Measurements from ENCODE around the gene PPP1R2.

The PPP1R2 gene

DNA sequence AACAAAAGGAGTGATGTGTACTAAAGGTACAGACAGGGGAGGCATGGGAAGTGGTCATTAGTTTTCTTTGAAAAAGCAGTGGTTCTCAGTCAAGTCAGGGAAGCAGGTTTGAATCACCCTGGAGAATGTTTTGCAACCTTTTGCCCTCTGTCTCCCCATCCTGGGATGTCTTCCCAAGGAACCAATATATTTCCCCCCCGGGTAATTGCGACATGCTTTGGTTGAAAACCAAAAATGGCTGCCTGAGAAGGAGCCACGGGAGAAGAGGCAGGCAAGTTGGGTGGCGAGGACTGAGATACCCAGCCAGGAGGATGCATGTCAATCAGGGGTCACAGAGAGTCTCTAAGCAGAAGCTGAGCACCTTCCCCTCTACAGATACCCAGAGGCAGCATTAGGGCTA lies 20.2 kb upstream of the PPP1R2 start:
- no peak for DNase-seq

- DNase-seq: no peak
These were observed 16.7 kb upstream of the PPP1R2 start for GRCh38 chr3:195559723-195560409.

- DNase-seq: no peak
These were observed 15.5 kb upstream of the PPP1R2 start for GRCh38 chr3:195558602-195559001.

DNA sequence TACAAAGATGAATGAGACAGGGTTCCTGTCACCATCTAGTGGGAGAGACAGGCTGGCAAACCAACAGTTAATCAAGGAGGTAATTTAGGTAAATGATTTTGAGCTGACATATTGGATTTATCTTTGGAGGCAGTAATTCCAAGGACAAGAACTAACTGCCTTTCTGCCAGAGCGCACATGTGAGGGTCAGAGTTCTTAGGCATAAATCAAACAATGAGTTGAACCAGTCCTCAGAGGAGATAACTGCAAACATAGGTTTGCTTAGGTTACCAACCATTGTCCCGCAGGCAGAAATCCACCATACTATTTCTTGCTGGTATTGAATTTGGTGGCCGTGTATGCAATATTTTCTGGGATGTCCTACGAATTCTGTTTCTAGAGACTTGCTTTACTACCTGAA lies 14.2 kb upstream of the PPP1R2 start:
- DNase-seq: no peak

DNA sequence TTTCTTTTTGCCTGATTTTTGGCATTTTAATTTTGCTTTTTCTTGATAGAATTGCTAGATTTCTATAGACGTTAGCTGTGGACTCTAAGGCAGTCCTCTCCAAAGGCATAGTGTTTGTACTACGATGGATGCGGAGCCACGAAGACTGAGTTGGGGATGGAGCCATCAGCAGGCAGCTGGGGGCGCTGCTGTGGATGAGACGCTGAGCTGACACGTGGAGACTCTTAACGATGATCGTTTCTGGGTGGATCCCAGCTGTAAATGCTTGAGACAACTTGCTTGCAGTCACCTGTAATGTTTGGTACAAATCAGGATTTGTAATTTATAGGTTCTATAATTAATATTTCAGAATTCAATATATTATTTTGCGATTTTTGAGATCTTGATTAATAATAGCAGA lies 13.3 kb upstream of the PPP1R2 start:
- DNase-seq: peak; percentile 36

DNA sequence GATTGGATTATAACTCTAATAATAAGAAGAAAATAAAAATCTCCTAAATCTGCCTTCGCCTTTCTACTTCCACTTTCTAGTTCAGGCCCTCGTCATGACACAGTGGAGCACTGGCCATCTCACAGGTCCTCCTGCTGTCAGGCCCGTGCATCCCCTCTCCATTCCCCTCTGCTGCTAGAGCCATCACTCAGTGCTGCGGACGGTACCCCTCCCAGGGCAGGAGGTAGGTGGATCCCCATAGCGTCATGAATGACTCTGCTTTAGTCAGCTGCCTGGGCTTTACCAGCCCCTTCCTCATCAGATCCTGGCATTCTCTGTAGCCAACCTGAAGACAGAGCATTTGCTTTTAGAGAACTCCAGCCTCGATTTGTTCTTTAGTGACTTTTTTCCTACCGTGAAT lies 12.0 kb upstream of the PPP1R2 start:
- DNase-seq: no peak

DNA sequence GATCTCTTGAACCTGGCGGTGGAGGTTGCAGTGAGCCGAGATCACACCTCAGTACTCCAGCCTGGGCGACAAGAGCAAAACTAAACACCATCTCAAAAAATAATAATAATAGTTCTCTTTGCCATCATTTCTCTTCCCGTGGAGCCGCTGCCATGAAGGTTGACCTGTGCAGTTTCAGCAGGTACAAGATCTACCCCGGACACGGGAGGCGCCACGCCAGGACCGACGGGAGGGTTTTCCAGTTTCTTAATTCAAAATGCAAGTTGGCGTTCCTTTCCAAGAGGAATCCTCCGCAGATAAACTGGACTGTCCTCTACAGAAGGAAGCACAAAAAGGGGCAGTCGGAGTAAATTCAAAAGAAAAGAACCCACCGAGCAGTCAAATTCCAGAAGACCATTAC lies 11.3 kb upstream of the PPP1R2 start:
- DNase-seq: no peak

- no peak for DNase-seq
These were observed 10.1 kb upstream of the PPP1R2 start for GRCh38 chr3:195553268-195553667.

- no peak for DNase-seq
These were observed 8.4 kb upstream of the PPP1R2 start for GRCh38 chr3:195551381-195551978.

GRCh38 chr3:195550723-195551122 lies 7.6 kb upstream of the PPP1R2 start:
- no peak for DNase-seq

- no peak for DNase-seq
These were observed 6.9 kb upstream of the PPP1R2 start for GRCh38 chr3:195549931-195550519.

- no peak for DNase-seq
These were observed 5.9 kb upstream of the PPP1R2 start for GRCh38 chr3:195548987-195549386.

DNA sequence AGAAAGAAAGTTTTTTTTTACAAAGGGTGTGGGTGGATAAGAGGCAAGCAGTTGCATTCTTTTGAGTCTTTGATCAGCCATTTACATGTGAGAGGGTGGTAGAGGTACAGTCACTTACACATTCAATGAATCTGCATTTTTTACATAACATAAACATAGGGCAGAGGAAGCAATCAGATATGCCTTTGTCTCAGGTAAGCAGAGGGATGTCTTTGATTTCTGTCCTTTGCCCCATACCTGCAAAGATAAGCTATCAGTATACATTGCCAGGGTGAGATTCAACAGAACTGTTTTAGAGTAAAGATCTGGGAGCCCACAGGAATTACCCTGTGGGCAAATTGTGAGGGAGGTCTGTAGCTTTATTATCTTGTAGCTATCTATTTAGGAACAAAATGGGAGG lies 5.4 kb upstream of the PPP1R2 start:
- no peak for DNase-seq

DNA sequence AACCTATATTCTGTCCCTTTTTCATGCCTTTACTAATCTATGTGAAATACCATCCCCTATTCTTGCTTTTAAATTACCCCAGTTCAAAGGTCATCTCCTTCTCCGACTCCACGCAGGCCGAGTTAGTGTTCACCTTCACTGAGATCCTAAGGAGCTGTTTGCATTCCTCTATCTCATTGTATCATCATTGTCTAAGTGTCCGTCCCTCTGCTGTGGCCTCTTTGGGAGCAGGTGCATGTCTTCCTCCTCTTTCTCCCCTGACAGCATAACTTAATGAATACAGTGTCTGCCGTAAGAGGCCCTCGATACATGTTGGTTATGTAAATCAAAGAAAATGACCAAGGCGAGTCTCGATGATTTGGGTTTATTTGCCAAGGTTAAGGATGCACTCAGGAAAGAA lies 4.9 kb upstream of the PPP1R2 start:
- DNase-seq: no peak

DNA sequence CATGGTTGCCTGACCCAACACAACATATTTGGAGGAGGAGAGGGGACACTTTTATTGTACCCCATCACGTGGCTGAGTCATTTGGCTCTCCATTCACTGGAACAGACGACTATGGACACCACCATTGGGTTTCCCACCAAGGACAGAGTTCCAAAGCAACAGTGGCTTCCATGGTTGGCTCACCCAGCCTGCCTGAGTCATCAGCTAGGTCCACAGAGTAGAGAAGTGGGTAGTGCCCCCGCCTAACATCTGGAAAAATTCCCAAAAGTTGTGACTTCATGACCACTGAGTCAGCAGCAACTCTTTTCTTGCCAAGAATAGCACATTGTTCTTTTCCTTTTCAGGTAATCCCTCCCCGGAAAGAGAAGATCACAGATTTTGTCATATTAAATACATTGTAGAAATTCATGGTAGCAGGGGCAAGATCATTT lies 3.0 kb upstream of the PPP1R2 start:
- DNase-seq: no peak

GRCh38 chr3:195544634-195545033 lies 1.5 kb upstream of the PPP1R2 start:
- no peak for DNase-seq

DNA sequence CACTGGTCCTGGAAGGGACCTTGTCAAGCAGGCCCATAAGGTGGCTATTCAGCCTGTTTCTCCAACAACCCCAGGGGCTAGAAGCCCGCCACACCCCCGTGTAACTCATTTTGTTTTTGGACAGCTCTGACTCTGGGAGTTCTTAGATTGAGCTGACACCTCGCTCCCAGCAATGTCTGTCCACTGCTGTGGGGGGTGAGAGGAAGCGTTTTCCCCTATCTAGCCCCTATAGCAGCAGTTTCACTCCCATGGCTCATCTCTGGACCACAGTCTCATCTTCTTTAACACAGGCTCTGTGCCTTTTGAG lies 1.1 kb upstream of the PPP1R2 start:
- no peak for DNase-seq

DNA sequence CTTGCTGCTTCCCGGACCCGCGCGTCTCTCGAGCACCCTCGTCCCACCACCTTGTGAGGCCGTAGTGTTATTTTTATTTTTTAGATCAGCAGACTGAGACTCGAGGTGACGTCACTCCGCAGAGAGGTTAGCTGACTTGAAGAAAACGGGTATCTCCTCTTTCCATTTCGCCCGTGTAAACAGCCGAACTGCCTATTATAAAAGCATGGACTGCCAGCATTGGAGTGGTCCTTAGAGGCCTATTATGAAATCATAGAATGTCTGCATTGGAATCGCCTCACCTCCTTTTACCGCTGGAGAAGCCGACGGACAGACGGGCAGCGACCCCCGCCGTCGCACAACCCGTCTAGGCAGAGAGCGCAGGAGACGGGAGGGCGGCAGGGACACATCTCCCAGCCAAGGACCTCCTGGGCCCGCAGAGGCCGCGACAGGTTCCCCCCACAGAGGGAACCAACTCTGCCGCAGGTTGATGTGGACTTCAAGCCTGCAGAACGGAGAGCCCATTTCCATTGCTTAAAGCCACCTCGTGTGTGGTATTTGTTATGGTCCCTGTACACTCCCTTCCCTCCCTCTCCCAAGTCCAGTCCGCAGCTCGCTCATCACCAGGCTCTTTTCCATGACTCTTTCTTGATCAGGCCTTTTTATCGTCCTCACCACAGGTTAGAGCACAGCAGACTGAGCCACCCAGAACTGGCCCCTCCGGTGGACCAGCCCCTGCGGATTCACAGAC lies 540 bp upstream of the PPP1R2 start:
- no peak for DNase-seq

GRCh38 chr3:195542316-195542697 lies 818 bp downstream of the PPP1R2 start:
- DNase-seq: peak; percentile 6

DNA sequence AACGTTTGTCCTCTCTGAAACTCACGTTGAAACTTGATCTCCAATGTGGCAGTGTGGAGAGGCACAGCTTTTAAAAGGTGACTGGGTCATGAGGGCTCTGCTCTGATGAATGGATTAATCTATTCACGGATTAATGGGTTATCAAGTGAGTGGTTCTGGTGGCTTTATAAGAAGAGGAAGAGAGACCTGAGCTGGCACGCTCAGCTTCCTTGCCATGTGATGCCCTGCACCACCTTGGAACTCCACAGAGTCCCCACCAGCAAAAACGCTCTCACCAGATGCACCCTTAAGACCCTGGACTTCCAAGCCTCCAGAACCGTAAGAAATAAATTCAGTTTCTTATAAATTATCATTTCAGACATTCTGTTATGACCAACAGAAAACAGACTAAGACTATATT lies 2.6 kb downstream of the PPP1R2 start:
- DNase-seq: no peak

DNA sequence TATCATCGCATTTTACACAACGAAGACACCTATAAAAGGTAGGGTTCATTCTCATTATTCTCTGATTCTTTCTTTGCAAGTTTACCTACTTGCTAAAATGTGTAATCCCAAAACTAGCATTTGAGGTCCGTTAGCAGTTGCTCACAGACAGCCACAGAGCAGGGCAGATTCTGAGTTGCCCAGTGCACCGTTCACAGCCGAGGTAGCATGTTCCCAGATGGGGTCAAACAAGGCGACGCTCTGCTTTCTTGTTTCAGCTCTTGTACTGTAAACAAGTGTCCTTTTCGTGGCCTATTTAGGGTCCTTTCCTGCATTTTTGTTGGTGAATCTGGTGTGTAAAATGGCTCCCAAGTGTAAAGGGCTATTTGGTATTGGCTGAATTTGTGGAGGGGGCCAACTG lies 3.1 kb downstream of the PPP1R2 start:
- DNase-seq: no peak

DNA sequence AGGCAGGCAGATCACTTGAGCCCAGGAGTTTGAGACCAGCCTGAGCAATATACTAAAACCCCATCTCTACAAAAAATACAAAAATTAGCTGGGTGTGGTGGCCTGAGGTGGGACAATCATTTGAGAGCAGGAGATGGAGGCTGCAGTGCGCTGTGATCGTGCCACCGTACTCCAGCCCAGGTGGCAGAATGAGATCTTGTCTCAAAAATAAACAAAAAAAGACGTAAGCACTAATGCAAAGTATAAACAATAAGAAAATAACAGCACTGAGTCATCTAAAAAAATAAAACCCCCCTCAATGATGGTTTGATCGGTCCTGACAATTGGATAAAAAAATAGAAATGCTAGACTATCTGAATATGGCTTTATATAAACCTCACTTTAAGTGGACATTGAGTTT lies 3.6 kb downstream of the PPP1R2 start:
- no peak for DNase-seq

- DNase-seq: no peak
These were observed 5.1 kb downstream of the PPP1R2 start for GRCh38 chr3:195537995-195538394.

GRCh38 chr3:195535293-195535692 lies 7.8 kb downstream of the PPP1R2 start:
- DNase-seq: no peak
